ENCODE measurements around the gene PMAIP1.
"Not testable (repeated sequence)": the region's sequence is repeated elsewhere in the genome, so short reads cannot be mapped to it uniquely, and the experiment has no call there.

Gene PMAIP1

DNA sequence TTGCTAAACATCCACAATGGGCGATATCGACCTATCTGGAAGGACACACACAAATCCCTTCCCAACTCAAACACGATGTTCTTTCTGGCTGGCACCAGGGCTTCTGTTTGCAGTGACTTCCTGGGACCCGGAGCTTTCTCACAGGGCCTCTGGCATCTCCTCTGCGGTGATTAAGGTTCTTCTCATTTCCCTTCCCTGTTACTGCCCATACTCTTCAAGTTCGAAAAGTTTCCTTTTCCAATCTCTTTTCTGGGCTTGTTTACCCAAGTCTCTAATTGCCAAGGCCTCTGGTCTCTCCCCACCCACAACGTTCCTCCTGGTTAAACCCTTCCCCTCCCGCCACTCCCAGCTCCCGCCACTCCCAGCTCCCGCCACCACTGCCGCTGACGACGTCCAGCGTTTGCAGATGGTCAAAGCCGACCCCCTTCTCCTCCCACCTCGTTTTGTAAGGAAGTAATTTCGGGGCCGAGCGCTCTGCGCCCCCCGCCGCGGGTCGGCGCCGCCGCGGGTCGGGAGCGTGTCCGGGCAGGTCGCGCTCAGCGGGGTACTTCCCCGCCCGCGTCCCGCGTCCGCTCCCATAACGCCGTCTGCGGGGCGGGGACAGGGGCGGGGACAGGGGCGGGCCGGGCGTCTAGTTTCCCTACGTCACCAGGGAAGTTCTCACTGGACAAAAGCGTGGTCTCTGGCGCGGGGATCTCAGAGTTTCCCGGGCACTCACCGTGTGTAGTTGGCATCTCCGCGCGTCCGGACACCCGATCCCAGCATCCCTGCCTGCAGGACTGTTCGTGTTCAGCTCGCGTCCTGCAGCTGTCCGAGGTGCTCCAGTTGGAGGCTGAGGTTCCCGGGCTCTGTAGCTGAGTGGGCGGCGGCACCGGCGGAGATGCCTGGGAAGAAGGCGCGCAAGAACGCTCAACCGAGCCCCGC is at the start of gene PMAIP1:
PMAIP1 (plus strand) TSS at position 699 of the 924 bp plus-strand sequence; CDS start at position 881, 182 bp downstream.
- peak; percentile 82 for DNase-seq (ENCODE audit: low spot score)

DNA sequence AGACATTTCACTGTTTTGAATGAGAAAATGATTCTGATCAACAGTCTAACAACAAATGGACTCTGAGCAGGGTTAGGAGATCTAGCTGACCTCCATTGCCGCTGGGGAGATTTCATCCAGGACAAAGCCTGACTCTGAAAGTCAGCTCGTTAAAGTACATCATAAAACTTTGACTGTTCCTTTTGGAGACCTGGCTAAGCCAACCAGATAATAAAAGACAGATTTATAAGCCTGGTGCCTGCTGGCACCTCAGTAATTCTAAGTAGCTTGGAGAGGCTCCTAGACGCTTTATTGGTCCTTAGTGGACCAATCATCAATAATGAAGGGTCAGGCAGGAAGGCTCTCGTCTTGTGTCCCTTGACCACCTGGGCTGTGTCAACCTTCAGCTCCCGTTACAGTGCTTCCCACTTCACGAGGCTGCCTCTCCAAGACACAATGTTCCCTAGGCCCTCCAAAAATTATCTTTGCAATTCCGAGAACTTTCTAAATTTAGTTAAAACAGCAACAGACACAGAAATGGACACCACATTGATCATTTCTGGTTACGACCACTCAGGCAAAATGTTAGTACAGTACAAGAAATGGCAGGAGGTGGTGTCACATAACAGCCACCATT is 47.9 kb upstream of the PMAIP1 start:
- DNase-seq (ENCODE audit: low spot score), result no peak

DNA sequence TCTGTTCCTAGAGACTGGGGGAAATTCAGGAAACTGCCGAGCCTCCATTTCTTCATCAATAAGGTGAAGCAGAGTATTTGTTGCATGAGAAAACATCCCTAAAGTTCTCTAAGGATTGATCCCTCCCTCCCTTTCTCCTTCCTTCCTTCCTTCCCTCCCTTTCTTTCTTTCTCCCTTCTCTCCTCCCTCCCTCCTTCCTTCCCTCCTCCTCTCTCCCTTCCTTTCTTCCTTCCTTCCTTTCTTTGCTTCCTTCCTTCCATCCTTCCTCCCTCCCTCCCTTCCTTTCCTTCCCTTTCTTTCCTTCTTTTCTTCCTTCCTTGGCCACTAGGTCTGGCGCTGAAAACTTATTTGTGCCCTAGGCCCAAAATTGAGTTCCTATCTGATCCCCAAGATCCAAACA is 47.2 kb upstream of the PMAIP1 start:
- no peak for DNase-seq (ENCODE audit: low spot score)

DNA sequence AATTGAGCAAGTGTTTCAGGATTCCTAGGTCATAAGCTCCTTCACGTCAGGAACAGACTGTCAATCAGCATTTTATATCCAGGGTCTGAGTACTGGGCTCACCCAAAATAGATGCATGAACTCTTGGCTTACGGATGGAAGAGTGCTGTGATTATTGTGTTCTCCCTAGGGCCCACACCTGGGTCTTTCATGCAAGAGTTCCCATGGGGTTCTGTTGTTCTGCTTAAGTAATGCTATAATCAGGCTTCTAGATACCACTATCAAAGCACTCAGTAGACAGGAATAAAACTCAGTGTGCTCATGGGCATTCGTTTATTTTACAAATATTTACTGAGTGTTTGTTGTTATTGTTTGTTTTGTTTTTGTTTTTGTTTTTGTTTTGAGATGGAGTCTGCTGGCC is 46.4 kb upstream of the PMAIP1 start:
- DNase-seq (ENCODE audit: low spot score), result no peak

DNA sequence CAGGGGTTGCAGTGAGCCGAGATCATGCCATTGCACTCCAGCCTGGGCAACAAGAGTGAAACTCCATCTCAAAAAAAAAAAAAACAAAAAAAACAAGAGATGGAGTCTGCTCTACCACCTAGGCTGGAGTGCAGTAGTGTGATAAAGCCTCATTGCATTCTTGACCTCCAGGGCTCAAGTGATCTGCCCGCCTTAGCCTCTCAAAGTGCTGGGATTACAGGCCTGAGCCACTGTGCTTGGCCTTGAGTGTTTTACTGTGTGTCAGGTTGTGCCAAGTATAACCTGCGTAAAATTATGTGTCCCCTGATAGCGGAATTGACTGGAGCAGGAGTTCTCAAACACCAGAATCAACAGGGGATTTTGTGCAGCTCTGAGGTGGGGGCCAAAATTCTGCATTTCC is 45.8 kb upstream of the PMAIP1 start:
- DNase-seq (ENCODE audit: low spot score), result not testable (repeated sequence)

DNA sequence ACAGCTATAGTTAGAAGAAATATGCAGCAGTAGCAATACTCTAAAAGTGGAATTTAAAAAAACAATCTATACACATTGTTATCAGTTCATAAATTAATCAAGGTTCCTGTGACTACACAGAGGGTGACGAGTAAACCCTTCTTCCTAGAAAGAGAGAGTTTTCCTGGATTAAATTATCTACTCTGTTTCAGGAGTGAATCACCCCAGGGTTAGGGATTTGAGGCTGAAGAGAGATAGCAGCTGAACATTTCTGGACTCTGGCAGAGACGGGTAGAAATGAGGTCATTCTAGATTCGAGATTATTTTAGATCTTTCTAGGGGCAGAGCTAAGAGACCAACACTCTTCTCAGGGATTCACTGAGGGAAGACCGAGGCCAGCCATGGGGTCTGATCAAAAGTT is 38.8 kb upstream of the PMAIP1 start:
- no peak for DNase-seq (ENCODE audit: low spot score)

DNA sequence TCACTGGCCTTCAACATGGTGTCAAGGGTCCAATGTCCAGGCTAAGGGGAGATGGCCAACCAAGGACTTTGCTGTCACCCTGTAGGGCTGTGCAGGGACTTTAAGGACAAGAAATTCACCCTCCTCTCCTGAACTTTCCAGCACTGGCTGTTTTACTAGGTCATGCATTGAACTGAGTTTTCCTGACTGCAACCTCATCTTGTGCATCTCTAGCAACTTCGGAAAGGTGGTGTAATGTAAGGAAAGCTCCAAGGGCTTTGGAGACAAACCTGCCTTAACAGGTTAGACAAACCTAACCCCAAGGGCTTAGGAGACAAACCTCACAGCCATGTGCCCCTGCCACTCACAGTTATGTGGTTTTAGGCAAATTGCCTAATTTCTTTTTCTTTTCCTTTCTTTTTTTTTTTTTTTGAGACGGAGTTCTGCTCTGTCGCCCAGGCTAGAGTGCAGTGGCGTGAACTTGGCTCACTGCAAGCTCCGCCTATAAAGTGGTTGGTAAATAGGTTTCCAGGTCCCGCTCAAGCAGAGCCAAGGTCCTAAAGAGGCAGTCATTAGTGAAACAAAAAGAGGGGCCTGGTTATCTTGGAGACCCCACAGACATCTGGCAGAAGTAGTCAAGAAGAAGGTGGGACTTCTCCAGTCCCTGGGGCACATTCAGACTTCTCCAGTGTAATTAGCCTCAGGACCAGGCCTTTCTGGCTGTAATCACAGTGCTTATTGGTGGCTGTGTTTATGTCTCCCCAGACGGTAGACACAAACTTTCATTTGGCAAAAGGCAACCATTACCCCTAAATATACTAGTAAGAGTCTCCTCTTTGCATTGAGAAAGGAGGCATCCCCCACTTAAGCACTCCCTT is 37.6 kb upstream of the PMAIP1 start:
- DNase-seq (ENCODE audit: low spot score), result no peak

DNA sequence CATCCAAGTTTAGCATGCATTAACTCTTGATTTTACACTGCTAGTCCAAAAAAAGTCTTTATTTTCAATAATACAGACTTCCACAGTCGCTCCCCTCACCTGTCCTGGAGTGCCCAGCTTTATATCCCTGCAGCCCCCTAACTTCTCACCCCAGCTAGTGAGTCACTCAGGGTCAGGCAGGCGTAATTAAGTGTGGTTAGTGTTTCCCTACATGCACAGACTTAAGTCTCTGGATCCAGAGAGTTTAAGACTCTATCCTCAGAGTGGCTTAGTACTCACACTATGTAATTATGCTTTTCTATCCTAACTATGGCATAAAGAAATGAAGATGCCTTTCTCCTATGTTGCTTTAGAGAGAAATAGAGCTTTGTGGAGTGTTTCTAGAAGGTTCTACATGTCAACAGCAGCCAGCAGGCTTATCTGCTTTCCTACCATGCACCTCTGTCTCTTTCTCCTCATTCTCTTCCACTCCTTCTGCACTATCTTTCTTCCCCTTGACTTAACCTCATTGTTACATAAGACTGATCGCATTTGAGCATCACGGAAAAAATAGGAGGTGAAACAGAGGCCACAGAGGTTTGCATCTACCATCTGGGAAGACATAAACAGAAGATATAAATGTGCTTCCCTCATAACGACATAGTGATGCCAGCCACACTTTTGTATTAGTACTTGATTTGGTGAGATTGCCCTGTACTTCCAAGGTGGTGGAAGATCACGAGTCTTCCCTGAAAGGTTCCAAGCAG is 34.4 kb upstream of the PMAIP1 start:
- no peak for DNase-seq (ENCODE audit: low spot score)

DNA sequence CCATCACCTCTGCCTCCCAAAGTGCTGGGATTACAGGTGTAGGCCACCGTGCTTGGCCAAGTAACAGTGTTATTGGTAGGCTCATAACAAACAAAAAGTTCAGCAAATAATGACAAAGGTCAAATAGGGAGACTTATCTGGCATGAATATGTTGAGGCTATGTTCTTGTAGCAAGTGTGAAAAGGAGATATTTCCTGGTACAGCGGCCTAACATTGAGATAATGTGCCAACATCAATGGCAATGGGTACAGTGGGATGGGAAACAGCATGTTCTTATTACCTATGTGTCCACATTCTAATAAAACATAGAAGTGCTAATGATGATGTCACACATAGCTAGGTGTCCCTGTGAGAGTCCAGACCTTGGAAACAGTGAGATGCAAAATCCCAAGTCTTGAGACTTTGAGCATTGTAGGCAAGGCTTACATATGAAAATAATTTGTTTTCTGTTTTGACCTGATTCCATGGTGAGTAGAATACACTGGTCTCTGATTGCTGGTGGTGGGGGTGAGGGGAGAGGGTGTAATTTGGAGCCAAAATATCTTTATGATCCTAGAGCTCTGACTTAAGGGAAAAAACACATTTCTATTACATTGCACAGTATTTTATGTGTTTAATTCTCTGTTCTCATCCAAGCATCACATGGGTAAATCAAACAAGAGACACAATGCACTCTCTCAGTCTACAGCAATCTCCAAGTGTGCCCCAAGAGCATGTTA is 33.1 kb upstream of the PMAIP1 start:
- DNase-seq (ENCODE audit: low spot score), result no peak

DNA sequence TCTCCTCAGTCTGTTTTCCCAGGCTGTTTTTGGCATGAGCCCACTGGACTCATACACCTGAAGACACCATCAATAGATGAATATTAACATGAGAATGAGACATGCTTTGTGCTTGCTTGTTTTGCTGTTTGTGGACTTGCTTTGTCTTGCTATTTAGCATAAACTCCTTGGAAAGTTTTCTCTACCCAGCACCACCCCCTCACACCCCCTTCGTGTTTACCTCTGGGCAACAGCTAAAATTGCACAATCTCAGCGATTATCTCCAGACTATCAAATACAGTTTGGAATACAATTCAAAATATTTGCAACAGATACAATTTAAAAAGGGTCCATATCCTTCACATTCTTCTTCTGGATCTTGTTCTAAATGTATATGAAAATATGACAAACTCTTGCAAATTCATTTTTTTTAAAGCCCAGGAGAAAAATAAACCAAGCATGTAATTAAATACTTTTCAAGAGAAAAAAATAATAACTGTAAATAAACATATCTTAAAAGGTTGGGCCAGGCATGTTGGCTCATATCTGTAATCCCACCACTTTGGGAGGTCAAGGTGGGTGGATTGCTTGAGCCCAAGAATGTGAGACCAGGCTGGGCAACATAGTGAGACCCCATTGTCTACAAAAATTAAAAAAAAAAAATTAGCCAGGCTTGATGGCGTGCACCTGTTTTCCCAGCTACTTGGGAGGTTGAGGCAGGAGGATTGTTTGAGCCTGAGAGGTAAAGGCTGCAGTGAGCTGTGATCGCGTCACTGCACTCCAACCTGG is 32.3 kb upstream of the PMAIP1 start:
- DNase-seq (ENCODE audit: low spot score), result no peak

DNA sequence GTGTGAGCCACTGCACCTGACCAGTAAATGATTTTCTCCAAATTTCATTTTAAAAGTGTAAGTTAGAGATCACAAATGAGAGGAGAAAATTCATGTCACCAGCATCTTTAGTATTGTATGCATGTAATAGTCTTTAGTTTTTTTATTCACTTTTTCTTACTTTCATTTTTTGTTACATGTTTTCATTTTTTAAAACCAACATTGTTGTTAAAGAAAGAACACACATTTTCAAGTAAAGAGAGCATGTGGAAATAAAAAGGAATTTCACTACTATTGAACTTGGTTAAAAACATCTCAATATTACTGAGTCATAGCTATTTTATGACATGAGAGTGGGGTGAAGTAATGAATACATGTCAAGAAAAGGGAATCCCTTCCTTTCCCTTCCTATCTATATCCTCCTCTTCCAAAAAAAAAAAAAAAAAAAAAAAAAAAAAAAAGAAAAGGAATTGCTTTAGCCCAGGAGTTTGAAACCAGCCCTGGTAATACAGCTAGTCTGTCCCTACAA is 29.1 kb upstream of the PMAIP1 start:
- DNase-seq (ENCODE audit: low spot score), result no peak

DNA sequence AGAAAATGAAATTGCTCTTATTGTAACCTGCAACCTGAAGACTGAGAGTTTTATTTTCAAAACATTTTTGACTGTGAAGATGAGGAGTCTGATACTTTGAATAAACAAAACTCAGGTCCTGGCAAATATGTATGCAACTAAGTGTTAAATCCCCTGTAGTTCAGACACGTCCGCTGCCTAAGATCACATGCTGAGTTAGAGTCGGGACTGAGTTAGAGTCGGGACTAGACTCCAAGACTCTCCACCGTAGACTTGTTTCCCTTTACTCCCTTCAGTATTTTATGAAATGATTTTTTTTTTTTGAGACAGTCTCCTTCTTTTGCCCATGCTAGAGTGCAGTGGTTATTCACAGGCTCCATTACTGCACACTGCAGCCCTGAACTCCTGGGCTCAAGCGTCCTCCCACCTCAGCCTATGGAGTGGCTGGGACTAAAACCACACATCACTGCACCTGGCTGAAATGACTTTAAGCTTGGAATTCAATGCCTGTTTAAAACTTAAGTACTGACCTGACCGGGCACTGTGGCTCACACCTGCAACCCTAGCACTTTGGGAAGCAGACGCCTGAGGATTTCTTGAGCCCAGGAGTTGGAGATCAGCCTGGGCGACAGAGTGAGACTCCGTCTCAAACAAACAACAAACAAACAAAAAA is 28.0 kb upstream of the PMAIP1 start:
- no peak for DNase-seq (ENCODE audit: low spot score)

DNA sequence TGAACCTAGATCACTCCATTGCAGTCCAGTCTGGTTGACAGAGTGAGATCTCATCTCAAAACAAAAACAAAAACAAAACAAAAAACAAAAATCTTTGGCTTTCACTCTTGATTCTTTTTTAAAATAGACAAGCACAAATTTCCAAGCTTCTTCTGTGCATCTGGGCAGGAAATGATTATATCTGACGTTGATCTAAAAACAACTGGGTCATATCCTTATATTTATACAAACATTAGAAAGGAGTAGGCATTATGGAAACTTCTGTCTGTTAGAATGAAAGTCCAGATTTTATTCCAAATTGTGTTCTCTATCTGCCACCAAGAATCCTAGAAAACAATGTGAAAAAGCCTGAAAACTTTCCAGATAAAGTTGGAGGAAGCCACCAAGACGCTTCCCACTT is 26.2 kb upstream of the PMAIP1 start:
- no peak for DNase-seq (ENCODE audit: low spot score)

DNA sequence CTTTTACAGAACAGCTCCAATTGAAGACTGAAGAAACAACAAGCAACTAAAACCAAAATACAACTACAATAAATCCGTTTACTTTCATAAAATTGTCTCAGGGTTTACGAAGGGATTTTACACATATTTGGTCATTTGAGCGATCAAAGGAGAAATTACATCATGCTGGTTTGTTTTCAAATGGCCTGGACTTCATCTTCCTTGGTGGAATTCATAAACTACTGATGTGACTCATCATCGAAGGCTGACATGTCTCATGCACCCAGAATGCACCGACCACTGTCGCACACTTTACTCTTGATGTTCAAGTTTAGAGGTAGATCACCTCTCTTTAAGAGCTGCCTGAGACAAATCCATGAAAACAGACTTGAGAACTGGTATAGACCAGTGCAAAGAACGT is 25.6 kb upstream of the PMAIP1 start:
- no peak for DNase-seq (ENCODE audit: low spot score)

DNA sequence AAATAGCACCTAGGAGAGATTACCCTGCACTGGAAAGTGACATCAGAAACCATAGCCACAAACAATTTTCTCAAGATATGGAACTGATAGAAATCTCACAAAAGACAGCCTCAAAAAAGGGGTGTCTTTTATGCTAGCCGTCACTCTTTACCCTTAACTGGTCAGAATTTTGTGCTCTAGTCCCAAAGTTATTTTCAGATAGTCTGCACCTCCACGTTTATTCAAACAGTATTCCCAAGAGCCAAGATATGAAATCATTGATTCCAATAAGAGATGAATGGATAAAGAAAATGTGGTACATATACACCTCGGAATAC is 23.5 kb upstream of the PMAIP1 start:
- no peak for DNase-seq (ENCODE audit: low spot score)

DNA sequence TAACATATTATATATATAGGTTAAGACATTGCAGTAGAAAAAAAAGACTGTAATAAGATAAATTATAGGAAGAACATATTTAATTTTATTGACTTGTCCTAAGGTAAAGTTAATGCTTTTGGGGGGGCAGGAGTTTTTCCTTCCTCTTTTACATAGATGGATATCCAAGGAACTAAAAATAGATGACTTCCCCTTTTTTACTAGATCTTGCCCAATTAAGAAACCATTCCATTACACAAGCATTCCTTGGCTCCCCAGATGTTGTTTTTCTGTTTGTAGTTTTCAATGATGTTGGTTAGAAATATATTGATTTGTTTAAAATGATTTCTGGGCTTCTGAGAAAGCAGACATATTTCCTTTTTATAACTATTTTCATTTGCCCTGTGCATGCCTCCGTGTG is 22.4 kb upstream of the PMAIP1 start:
- DNase-seq (ENCODE audit: low spot score), result no peak

DNA sequence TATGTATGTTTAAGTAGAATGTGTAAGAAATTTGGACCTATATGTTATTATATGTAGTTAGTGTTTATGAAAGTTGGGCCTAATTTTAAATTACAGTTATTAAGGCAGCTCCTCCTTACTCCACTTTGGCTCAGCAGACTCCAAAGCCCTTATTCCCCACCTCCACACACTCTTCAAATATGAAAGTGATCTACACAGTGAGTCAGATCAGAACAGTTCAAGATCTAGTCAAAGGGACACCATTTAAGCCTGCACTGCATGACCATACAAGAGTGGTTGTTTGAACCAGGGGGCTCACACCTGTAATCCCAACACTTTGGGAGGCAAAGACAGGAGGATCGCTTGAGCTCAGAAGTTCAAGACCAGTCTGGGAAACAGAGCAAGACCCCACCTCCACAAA is 21.2 kb upstream of the PMAIP1 start:
- DNase-seq (ENCODE audit: low spot score), result no peak

DNA sequence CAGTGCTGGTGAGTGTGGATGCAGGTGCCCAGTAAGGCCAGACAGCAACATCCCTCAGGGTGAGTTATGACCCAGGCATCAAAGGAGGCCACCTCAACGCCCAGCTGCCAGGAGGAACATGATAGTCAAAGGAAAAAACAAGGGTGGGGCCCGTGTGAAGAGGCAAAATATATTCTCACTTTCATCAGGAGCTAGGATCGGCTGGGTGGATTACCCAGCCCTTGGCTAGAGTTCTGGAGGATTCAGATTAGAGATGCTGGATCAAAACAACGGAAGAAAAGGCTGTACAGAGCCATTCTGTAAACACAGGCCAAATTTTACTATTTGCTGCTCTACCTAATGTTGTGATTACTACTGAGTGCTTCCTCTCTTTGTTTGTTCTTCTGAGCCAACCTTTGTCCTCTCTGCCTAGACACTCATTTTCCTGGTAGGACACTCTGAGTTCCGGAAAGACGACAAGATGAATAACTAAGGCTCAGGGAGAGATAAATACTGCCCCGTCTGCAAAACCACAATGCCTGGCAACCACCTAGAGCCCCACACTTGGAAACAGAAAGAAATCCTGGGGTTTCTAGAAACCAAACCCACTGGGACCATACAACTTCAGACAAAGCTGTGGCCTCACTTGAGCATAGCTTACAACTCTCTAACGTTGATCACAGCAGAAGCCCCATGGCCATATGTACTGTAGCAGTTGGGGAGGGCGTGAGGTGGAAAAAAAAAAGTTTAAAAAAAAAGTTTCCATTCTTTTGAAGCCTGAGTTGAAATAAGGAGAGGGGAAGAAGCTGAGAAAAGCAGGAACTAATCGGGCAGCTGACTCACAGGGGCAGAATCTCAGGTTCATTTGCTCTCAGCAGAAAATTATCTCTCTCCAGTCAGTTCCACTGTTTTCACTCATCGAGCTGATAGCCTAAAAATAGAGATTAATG is 17.8 kb upstream of the PMAIP1 start:
- peak; percentile 74 for DNase-seq (ENCODE audit: low spot score)

DNA sequence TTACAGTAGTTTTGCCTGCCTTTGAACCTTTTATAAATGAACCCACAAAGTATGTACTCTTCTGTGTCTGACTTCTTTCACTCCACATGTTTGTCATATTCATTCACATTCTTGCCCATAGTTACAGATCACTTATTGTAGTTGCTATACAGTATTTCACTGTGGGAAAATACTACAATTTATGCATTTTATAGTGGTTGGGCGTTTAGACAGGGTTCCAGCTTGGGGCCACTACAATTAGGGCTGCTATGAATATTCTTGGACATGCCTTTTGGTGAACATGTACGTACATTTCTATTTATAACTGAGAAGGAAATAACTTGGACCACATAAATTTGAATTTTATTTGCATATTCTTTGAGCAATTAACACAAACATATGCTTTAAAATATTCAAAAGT is 15.4 kb upstream of the PMAIP1 start:
- DNase-seq (ENCODE audit: low spot score), result no peak
